Measurements from ENCODE around the gene SLC14A1.

The SLC14A1 gene

DNA sequence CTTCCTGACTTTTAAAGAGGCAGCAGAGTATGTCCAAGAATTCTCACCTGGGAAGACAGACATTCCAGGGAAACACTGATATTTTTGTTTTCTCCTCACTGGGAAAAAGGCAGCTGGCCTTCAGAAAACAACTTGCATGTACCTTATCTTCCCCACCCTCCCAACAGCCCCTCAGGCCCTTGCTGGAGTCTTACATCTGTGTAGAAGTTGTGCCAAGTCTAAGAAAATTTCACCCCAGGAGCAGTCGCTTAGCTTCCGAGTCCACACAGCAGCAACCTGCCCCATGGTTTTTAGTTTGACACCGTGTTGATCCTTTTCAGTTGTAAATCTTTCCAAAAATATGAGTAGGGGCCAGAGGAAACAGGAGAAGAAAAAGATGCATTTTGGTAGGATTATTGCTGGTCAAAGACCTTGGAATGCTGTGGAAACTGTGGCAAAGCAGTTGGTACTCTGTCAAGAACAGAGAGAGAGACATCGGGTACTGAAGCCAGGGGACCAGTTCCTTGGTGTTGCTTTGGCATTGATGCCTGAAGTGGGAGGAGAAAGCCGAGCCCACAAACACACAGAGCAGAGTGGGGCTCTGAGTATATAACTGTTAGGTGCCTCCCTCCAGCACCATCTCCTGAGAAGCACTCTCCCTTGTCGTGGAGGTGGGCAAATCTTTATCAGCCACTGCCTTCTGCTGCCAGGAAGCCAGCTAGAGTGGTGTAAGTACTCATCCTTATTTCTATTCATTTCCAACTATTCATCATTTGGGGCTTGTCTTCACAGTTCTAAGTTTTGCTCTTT, at the start of gene SLC14A1:
TSS of gene SLC14A1 (plus strand) at position 615 of the 789 bp plus-strand sequence. CDS start 6,140 bp downstream, outside the sequence.
- DNase-seq: no peak

GRCh38 chr18:45677276-45677807, 46.6 kb upstream of the SLC14A1 start:
- no peak for DNase-seq

DNA sequence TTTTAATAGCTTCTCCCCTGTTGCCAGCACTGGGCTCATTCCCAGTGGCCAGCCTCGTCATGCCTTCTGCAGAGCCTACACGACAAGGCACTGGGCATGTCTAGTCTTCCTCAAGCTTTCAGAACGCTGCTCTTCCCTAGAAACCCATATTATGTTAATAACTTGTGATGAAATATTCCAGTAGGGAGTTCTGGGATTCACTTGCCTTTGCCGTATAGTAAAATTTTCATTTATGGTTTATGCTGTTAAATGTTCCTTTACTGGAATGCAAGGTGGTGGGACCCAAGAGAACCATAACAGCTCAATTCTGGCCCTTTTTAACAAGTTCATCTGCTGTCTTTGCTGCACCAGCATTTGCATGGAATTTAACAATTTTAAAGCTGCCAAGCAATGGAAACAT, 45.5 kb upstream of the SLC14A1 start:
- no peak for DNase-seq

- DNase-seq: no peak
Measured at GRCh38 chr18:45678850-45679249, 45.1 kb upstream of the SLC14A1 start.

DNA sequence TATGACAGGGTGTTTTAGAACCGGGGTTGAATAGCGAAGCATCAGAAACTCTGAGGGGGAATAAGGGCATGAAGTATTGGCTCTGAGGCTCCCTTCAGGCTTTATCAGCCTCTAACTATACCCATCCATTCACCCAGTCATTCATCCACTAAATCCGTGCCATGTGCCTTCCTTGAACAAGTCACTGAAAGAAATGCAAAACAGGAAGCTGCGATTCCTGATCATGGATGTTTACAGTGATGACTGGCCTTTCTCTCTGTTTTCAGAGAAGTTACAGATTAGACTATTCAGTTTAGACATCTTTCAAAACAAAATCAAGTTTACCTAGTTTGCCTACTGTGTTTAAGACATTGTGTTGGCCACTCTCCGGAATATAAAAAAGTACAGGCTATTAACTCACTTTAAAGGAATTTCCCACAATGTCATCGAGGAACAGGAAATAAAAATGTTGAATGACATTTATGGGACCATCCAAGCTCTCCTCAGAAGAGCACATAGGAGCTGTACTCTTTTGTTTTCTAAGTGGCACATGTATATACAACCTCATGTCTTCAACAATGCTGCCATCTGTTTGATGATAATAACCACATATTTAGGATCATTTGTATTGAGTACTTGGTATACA, 43.8 kb upstream of the SLC14A1 start:
- DNase-seq: no peak

DNA sequence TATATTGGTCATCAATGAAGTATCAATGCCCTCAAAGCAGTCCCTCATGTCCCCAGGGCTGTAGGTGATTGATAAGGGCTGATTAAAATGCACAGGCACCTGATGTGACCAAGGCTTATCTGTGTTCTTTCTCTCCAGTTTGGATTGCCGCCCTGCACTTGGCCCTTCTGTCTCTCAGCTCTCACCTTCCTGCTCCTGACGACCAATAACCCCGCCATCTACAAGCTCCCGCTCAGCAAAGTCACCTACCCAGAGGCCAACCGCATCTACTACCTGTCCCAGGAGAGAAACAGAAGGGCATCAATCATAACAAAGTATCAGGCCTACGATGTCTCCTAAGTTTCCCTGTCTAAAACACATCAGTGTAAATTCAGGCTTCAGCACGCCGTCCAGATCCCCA, 41.8 kb upstream of the SLC14A1 start:
- DNase-seq: no peak

DNA sequence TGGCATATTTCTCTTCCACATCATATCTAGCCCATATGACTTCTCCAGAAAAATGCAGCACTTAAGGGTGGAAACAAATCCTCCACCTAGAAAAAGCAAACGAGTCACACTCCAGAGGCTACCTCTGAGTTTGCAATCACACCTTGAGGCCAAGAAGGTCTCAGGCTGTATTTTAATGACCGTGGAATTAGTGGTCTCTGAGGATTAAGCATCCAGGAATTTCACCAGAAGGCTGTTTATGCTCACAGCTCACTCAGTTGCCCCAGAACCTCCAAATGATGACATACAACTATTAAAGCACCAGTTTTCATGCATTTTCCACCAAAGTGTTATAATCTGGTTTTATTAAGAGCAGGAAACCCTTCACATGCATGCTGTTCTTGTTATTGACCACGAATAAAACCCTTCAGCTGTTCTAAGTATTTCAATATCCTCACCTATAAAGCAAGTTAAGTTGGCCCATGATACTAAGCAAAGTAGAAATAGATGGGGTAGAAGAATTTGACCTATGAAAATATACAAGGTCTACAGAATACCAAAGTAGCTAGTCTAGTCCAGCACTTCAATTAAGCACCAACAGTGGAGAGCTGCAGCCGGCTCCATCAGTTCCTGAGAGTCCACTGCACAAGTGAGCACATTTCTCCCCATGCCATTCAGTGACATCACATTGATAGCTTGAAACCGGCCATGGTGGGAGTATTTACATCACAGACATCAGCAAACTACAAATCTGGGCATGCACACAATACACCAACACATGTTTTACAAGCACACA, 39.5 kb upstream of the SLC14A1 start:
- DNase-seq: no peak

DNA sequence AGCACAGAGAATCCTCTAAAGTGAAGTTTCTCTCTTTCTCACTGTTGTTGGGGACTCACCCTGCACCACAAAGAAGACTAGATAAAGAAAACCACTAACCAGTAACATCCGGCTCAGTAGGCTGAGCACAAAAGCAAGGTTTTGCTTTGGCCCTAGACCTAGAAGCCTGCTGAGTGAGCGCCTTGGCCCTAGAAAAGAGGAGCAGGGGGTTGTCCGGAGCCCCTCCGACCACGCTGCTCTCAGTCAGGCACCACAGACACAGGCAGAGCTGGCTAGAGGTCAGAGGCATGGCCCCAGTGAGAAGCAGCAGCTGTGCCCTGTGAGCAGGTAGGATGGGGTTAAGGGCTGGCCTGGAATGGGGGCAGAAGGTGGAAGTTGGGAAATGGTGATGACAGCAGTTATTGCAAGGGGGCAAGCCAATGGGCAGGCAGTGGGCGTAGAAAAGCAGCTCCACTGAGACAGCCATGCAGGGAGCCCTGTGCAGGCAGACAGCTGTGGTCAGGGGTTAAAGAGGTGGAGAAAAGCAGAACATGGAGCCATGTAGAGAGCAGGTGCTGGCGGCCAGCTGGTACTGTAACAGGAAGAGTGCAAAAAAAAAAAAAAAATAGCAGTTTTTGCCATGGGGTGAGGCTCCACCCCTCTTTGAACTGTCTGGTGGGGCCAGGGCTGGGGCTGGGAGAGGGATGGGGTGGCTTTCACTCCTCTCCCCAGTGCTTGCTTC, 36.9 kb upstream of the SLC14A1 start:
- peak; percentile 62 for DNase-seq

DNA sequence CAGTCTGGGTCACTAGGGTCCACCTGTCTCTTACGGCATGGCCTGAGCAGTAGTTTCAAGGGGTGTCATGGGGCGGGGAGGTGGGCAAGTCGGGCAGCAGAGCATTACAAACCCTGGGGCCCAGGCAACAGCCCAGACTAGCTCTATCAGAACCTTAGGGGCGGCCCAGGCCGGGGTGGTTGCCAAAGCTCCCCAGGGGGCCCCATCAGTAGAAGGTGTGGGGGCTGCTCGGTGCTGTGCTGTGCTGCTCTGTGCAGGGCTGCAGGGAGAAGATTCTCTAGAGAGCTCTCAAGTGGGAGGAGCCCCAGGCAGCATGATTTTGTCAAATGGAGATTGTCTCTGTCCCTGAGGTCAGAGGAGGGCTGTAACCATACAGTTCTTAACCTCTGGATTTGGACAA, 36.4 kb upstream of the SLC14A1 start:
- peak; percentile 40 for DNase-seq

GRCh38 chr18:45688113-45688512, 35.9 kb upstream of the SLC14A1 start:
- DNase-seq: no peak

GRCh38 chr18:45688833-45689232, 35.1 kb upstream of the SLC14A1 start:
- DNase-seq: peak; percentile 33

- DNase-seq: no peak
Measured at GRCh38 chr18:45689396-45689795, 34.6 kb upstream of the SLC14A1 start.

DNA sequence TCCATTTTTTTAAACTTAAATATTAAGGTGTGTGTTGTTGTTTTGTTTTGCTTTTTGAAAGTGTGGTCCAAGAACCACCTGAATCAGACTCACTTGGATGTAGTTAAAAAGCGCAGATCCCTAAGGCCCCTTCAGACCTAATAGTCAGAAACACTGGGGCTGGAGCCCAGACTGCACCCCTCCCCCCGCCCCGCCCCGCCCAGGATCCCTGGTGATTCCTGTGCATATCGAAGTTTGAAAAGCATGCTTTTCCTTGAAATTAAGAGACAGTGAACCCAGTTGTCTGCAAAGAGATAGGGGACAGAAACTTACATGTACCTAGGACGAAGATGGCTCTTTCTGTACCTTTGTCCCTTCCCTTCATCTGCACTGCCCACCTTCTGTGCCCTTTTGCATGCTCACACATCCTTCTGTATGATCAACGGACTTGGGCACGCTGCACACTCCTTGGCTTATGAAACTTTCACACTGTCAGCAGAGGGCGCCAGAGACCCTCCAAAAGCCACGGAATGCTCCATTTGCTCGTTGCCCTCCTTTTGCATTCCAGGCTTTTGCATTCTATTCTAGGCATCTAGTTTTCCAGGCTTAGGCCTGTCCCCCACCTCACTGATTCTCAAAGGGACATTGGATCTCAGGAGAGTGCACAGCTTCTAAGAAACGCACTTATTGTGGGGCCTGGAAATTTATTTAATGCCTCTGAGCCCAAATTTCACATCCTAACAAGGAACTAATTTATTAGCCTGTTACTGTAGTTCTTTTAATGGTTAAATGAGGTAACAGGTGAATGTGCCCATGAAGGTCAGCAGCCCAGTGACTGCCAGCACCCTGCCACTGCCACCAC, 32.8 kb upstream of the SLC14A1 start:
- DNase-seq: peak; percentile 43

- DNase-seq: no peak
Measured at GRCh38 chr18:45691816-45692179, 32.2 kb upstream of the SLC14A1 start.

GRCh38 chr18:45702708-45703265, 21.2 kb upstream of the SLC14A1 start:
- no peak for DNase-seq

GRCh38 chr18:45708831-45709230, 15.2 kb upstream of the SLC14A1 start:
- no peak for DNase-seq

DNA sequence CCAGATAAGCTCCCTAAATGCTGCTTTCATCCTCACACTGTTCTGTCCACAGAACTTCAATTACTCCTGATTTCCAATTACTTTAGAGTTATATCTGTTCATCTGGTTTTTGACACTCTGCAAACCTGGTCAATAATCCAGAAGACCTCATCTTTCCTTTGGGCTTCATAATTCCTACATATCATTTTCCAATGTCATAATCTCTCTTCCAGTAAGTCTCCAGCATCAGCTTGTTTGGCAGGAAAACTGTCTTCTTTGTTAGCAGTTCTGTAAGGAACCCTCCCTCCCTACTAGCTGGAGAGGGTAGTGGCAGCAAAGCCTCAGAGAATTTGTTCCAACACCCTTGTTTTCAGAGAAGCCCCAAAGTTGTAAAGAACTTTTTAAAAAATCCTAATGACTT, 11.9 kb upstream of the SLC14A1 start:
- DNase-seq: no peak

GRCh38 chr18:45713239-45713638, 10.7 kb upstream of the SLC14A1 start:
- no peak for DNase-seq

- no peak for DNase-seq
Measured at GRCh38 chr18:45715212-45715780, 8.7 kb upstream of the SLC14A1 start.

DNA sequence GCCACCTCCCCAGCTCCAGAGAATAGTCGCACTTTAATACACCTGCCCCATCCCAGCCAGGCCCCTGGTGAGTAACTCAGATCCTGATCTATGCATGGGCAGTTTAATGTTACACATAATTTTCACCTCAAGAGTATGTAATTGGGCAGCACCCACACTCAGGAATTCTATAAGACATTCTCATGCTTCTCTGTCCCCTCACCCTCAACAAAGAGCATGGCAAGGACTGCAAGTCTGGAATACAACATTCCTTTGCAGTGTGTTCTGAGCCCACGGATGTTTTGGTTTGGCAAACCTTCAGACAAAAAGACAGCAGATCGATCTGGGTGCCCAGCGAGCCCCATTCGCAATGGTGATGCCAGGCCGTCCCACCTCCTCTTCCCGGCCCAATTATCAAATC, 4.9 kb upstream of the SLC14A1 start:
- DNase-seq: no peak

DNA sequence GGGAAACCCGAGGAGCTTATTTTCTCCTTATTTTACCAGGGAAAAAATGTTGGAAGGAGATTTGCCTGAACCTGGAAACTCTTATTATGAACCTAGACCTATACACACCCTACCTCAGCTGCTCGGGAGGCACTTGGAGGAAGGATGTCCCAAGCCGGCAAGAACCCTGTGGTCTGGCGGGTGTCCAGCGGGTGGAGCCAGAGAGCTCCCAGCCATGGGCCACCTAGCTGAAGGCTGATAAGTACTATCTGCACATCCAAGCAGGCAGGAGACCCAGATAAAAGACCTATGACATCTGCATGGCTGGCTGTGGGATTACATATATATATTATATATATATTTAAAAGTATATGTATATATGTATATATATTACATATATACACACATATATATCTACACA, 1.1 kb upstream of the SLC14A1 start:
- DNase-seq: peak; percentile 14

Measured in NK-92 treated with Interleukin-12 subunit alpha and Interleukin-12 subunit beta, amount 100 ng/mL, for 24 hours (cell line).